Activated CD8-positive, alpha-beta memory T cell treated with anti-CD3 and anti-CD28 coated beads for 36 hours (primary cell): ENCODE measurements around the gene EDRF1. TPM values are rescaled to one million over a fixed set of nuclear protein-coding genes. Genes with fewer than 3 reads are reported as not detected.
"Not testable (repeated sequence)": the region's sequence is repeated elsewhere in the genome, so short reads cannot be mapped to it uniquely, and the experiment has no call there.

Experiments used
- CTCF ChIA-PET: fragments of 350-600 bp; sonication (Branson Sonifier 250); formaldehyde crosslinking; loops from one replicate; lab custom pipeline; 2021; ENCODE audit warnings: antibody characterized with exemption; lab: Charles Lee
- POLR2A ChIA-PET: fragments of 350-600 bp; sonication (Branson Sonifier 250); formaldehyde crosslinking; loops from one replicate; lab custom pipeline; 2021; ENCODE audit warnings: antibody characterized with exemption; lab: Charles Lee
- total RNA-seq, 2 experiments: library from RNA; stranded (reverse); gene quantifications; one replicate each; pipeline ENCODE4 v1.2.3, GENCODE V29; 2021

EDRF1 gene
- 10 to 100 TPM; 30.2 to 32.2 TPM for total RNA-seq

- POLR2A ChIA-PET, result interaction anchor here (0.8 to 1.0 kb wide), 2 partner anchors 11 to 104 kb away, joined by 3 to 13 read pairs; partner anchors contain the start of genes BCCIP and UROS
These were observed at the start of gene EDRF1 for GRCh38 chr10:125719173-125720001. Gene EDRF1 (plus strand): TSS chr10:125719709. CDS start chr10:125719808, 99 bp downstream.

GRCh38 chr10:125672884-125673283 is 46.6 kb upstream of the EDRF1 start:
- ChIA-PET POLR2A (no interaction called here), CTCF (no interaction called here)

More at GRCh38 chr10:125719173-125720001, at the start of gene EDRF1:
- CTCF ChIA-PET, result no interaction called here

GRCh38 chr10:125679436-125679835 is 40.1 kb upstream of the EDRF1 start:
- CTCF ChIA-PET, result no interaction called here

GRCh38 chr10:125683063-125683462 is 36.4 kb upstream of the EDRF1 start, which contains the start of gene TEX36:
Gene TEX36 (minus strand): TSS chr10:125683163. CDS start chr10:125682989, 174 bp downstream.
- CTCF ChIA-PET, result no interaction called here
- POLR2A ChIA-PET, result no interaction called here

More at GRCh38 chr10:125679436-125679835, 40.1 kb upstream of the EDRF1 start:
- POLR2A ChIA-PET, result no interaction called here

- CTCF ChIA-PET, result interaction anchor here (0.6 kb wide), 1 partner anchor 506 kb away, joined by 4 read pairs; no protein-coding TSS in a partner anchor
- POLR2A ChIA-PET, result no interaction called here
These were observed 35.7 kb upstream of the EDRF1 start for GRCh38 chr10:125683821-125684220.

GRCh38 chr10:125684581-125684980 is 34.9 kb upstream of the EDRF1 start:
- POLR2A ChIA-PET, result no interaction called here
- CTCF ChIA-PET, result no interaction called here

GRCh38 chr10:125687507-125688185 is 31.9 kb upstream of the EDRF1 start:
- ChIA-PET POLR2A (no interaction called here), CTCF (no interaction called here)

GRCh38 chr10:125689955-125690569 is 29.4 kb upstream of the EDRF1 start:
- CTCF ChIA-PET, result no interaction called here
- POLR2A ChIA-PET, result no interaction called here

GRCh38 chr10:125691160-125691981 is 28.1 kb upstream of the EDRF1 start:
- CTCF ChIA-PET, result no interaction called here

GRCh38 chr10:125692196-125692595 is 27.3 kb upstream of the EDRF1 start:
- ChIA-PET POLR2A (no interaction called here), CTCF (no interaction called here)

More at GRCh38 chr10:125691160-125691981, 28.1 kb upstream of the EDRF1 start:
- POLR2A ChIA-PET, result no interaction called here

GRCh38 chr10:125692601-125693523 is 26.6 kb upstream of the EDRF1 start:
- ChIA-PET POLR2A (no interaction called here), CTCF (no interaction called here)

- ChIA-PET CTCF (no interaction called here), POLR2A (no interaction called here)
These were observed 26.0 kb upstream of the EDRF1 start for GRCh38 chr10:125693524-125693847.

GRCh38 chr10:125694883-125695282 is 24.6 kb upstream of the EDRF1 start:
- POLR2A ChIA-PET, result interaction anchor here (0.5 kb wide), 1 partner anchor 100 kb away, joined by 5 read pairs; no protein-coding TSS in a partner anchor
- CTCF ChIA-PET, result no interaction called here

GRCh38 chr10:125696884-125697283 is 22.6 kb upstream of the EDRF1 start:
- CTCF ChIA-PET, POLR2A ChIA-PET: not testable (repeated sequence)

GRCh38 chr10:125698481-125698998 is 21.0 kb upstream of the EDRF1 start:
- ChIA-PET POLR2A (no interaction called here), CTCF (no interaction called here)

- ChIA-PET CTCF (no interaction called here), POLR2A (no interaction called here)
These were observed 19.9 kb upstream of the EDRF1 start for GRCh38 chr10:125699562-125700143.

GRCh38 chr10:125700355-125700911 is 19.1 kb upstream of the EDRF1 start:
- CTCF ChIA-PET, result no interaction called here
- POLR2A ChIA-PET, result no interaction called here
